SK-N-MC (cell line): ENCODE measurements around the gene SAG.

ENCODE experiments used
- DNase-seq: peaks from one replicate; pipeline ENCODE4 v3.0.0-alpha.2; 2011; ENCODE audit warnings: low read depth, low spot score
- H3K27ac ChIP-seq: fragments of 200-600 bp; sonication (generic); 2 replicates; pipeline ENCODE4 v1.5.1; 2016; ENCODE audit warnings: mixed run types
- H3K36me3 ChIP-seq: fragments of 200-600 bp; sonication (generic); 2 replicates; pipeline ENCODE4 v1.6.1; 2017; ENCODE audit warnings: antibody characterized with exemption, low read length, mixed read lengths; ENCODE audit not compliant: insufficient read depth
- H3K4me3 ChIP-seq: fragments of 200-600 bp; sonication (generic); 2 replicates; pipeline ENCODE4 v1.5.1; 2016
- H3K9ac ChIP-seq: fragments of 200-600 bp; sonication (generic); 2 replicates; pipeline ENCODE4 v1.8.0; 2017; ENCODE audit warnings: mixed run types, mixed read lengths; ENCODE audit not compliant: insufficient read length
- H3K9me3 ChIP-seq: fragments of 200-600 bp; sonication (generic); 2 replicates; pipeline ENCODE4 v1.6.1; 2017; ENCODE audit warnings: low read depth, mild to moderate bottlenecking, antibody characterized with exemption, low read length, moderate library complexity, mixed read lengths
- EZH2 ChIP-seq: fragments of 200-600 bp; sonication (generic); IDR thresholded peaks from one replicate; pipeline ENCODE4 v1.6.1; 2017; ENCODE audit warnings: antibody characterized with exemption
- FOXP2 ChIP-seq: optimal IDR thresholded peaks from 2 replicates; pipeline ENCODE3; 2011; ENCODE audit warnings: mild to moderate bottlenecking, moderate library complexity; ENCODE audit not compliant: insufficient read depth; ENCODE audit errors: extremely low read length, control extremely low read depth
- POLR2AphosphoS5 ChIP-seq: IDR thresholded peaks from 2 replicates; pipeline ENCODE4 v1.6.1; 2012; ENCODE audit warnings: mild to moderate bottlenecking, low read depth, low read length, borderline replicate concordance

Gene SAG

DNA sequence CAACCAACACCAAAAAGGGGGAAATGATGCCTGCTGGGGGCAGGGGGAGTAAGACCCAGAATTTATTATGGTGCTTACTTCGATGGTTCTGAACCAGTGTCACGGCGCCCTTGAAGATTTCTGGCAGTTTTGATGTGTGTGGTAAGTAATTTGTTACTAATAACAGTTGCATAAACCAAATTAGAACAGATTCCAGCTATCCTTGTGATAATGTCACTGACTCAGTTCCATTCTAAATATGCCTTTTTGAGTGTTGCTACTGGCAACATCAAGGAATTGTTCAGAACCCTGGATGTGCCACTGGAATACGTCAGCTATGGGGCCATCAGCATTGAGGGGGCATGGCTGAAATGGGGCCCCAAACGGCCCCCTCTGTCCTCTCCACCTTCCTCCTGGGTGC is 11.6 kb downstream of the SAG start:
- Histone ChIP-seq H3K9ac (no peak overlapping the region), H3K27ac (no peak overlapping the region), H3K4me3 (no peak overlapping the region), H3K36me3 (no peaks in the 10 kb centered on the region), H3K9me3 (no peaks in the 10 kb centered on the region; the same call in 1 of the 2 replicates)
- no peak for DNase-seq
- no peak for TF ChIP-seq EZH2
- no peak for TF ChIP-seq POLR2AphosphoS5
- no peak for TF ChIP-seq FOXP2

DNA sequence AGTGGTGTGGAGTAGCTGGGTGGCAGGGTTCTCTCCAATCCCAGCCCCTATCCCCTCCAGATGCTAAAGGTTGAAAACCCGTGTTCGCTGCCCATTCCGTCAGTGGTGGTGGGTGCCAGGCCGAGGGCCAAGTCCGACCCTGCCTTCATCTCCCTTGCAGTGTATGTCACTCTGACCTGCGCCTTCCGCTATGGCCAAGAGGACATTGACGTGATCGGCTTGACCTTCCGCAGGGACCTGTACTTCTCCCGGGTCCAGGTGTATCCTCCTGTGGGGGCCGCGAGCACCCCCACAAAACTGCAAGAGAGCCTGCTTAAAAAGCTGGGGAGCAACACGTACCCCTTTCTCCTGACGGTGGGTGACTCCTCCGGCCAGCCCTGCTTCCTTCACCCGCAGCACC is 12.9 kb downstream of the SAG start:
- Histone ChIP-seq H3K4me3 (no peak overlapping the region), H3K9ac (no peak overlapping the region), H3K27ac (no peak overlapping the region), H3K9me3 (no peaks in the 10 kb centered on the region; the same call in 1 of the 2 replicates), H3K36me3 (no peaks in the 10 kb centered on the region)
- no peak for TF ChIP-seq EZH2
- no peak for TF ChIP-seq POLR2AphosphoS5
- TF ChIP-seq FOXP2 = no peak
- DNase-seq = no peak

DNA sequence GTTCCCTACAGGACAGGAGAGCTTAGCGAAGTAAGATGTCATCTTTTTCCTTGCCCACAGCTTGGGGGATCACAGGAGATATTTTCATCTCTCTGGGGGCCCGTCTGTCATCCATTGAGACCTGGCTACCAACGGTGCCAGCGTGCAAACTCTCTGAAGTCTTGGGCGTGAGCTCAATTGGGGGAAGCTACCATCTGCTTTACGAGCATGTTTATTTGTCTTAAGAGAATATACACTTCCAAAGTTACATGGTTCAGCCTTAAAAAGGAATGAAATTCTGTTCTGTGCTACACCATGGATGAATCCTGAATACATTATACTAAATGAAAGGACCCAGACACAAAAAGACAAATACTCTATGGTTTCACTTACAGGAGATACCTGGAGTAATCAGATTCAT is 13.6 kb downstream of the SAG start:
- H3K36me3 ChIP-seq = no peaks in the 10 kb centered on the region
- H3K9ac ChIP-seq = no peak overlapping the region
- no peak overlapping the region for H3K27ac ChIP-seq
- TF ChIP-seq POLR2AphosphoS5 (no peak), EZH2 (no peak), FOXP2 (no peak)
- no peaks in the 10 kb centered on the region; the same call in 1 of the 2 replicates for H3K9me3 ChIP-seq
- no peak for DNase-seq
- no peak overlapping the region for H3K4me3 ChIP-seq

DNA sequence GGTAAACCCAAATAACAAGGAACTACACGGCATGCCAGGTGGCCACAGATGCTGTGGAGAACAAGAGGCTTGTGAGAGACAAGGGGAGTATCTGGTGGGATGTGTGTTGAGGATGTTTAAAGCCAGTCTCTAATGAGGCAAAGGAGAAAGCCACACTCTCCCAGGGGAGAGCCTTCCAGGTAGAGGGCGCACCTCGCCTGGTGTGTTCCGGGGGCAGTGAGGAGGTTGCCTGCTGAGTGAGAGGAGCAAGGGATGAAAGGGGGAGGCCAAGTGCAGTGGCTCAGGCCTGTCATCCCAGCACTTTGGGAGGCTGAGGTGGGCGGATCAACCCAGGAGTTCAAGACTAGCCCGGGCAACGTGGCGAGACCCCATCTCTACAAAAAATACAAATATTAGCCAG is 16.2 kb downstream of the SAG start:
- no peak overlapping the region for H3K4me3 ChIP-seq
- no peak for DNase-seq
- no peaks in the 10 kb centered on the region for H3K9me3 ChIP-seq
- H3K27ac ChIP-seq = no peak overlapping the region
- no peak overlapping the region for H3K9ac ChIP-seq
- H3K36me3 ChIP-seq = no peaks in the 10 kb centered on the region
- TF ChIP-seq FOXP2 (no peak), POLR2AphosphoS5 (no peak), EZH2 (no peak)

DNA sequence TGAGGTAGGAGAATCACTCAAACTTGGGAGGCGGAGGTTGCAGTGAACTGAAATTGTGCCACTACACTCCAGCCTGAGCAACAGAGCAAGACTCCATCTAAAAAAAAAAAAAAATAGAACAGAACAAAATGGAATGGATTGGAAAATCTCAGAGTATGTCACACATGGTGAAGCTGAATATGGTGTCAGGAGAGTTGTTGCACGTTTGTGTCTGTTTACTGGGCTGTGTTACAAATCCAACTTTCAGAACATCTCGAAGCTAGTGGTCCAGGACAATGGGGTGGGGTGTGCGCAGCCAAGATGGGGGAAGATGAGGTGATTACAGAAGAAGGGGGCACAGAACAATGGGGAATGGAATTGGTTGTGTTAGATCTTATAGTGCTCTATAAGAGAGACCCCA is 17.6 kb downstream of the SAG start:
- Histone ChIP-seq H3K27ac (no peak overlapping the region), H3K9ac (no peak overlapping the region), H3K36me3 (no peaks in the 10 kb centered on the region), H3K9me3 (no peaks in the 10 kb centered on the region), H3K4me3 (no peak overlapping the region)
- DNase-seq = no peak
- TF ChIP-seq FOXP2 = no peak
- TF ChIP-seq POLR2AphosphoS5 = no peak
- TF ChIP-seq EZH2 = no peak

DNA sequence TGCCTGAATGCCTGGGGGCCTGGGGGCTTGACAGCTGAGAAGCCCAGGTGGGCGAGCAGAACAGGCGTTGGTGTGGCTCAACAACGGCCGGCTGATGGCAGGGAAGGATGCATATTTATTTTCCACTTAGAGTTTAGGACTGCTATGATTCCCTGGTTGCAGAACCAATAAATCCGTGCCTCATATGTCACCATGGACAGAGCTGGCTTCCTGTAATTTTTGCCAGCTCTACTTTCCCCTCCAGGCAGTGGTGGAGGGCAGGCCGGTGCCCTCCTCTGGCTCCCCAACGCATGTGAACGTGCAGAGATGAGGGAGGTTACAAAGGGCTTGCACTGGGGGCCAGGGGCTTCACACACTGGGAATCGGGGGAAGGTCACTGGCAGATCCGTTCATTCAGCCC is 18.2 kb downstream of the SAG start:
- no peak overlapping the region for H3K27ac ChIP-seq
- no peak for DNase-seq
- TF ChIP-seq EZH2 (no peak), FOXP2 (no peak), POLR2AphosphoS5 (no peak)

DNA sequence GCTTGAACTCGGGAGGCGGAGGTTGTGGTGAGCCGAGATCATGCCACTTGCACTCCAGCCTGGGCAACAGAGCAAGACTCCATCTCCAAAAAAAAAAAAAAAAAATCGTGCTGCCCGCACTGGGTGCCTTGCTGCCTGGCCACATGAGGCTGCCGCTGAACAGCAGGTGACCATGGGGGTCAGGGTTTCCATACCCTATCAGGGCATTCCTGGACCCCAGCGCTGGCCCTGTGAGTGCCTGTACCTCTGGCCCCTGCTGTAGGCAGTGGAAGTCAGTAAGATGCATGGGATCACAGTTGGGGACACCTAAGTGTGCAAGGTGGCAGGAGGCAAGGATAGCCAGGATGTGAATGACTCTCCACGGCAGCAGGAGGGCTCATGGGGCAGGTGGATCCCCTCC is 18.9 kb downstream of the SAG start:
- no peak for DNase-seq
- TF ChIP-seq EZH2 = no peak
- TF ChIP-seq FOXP2 = no peak
- no peak for TF ChIP-seq POLR2AphosphoS5
- H3K9ac ChIP-seq = no peak overlapping the region
- H3K9me3 ChIP-seq = no peaks in the 10 kb centered on the region
- H3K36me3 ChIP-seq = no peaks in the 10 kb centered on the region
- no peak overlapping the region for H3K27ac ChIP-seq
- H3K4me3 ChIP-seq = no peak overlapping the region

More for the DNA sequence above, 18.2 kb downstream of the SAG start:
- Histone ChIP-seq H3K36me3 (no peaks in the 10 kb centered on the region), H3K4me3 (no peak overlapping the region), H3K9me3 (no peaks in the 10 kb centered on the region), H3K9ac (no peak overlapping the region)

DNA sequence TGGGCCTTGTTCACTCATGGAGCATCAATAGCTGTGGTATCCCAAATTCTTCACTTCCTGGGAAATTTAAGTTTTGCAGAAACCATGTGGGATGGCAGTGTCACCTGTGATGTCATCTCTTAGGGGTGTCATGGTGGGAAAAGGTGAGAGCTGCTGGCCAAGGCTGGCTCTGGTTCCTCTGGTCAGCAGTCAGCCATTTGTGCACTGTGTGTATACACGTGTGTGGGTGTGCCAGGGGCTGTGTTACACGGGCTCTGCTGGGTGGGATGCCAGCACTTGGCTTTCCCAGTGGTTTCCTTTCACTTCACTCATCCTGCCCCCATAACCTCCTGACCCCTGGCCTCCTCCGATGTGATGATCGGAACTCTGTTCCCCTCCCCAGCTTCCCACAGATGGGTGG is 21.3 kb downstream of the SAG start:
- no peak overlapping the region for H3K4me3 ChIP-seq
- H3K9me3 ChIP-seq = no peaks in the 10 kb centered on the region
- H3K9ac ChIP-seq = peak overlapping the region; percentile 60
- no peak for DNase-seq
- H3K36me3 ChIP-seq = no peaks in the 10 kb centered on the region
- TF ChIP-seq FOXP2 (no peak), POLR2AphosphoS5 (no peak), EZH2 (no peak)
- H3K27ac ChIP-seq = peak overlapping the region; percentile 99

DNA sequence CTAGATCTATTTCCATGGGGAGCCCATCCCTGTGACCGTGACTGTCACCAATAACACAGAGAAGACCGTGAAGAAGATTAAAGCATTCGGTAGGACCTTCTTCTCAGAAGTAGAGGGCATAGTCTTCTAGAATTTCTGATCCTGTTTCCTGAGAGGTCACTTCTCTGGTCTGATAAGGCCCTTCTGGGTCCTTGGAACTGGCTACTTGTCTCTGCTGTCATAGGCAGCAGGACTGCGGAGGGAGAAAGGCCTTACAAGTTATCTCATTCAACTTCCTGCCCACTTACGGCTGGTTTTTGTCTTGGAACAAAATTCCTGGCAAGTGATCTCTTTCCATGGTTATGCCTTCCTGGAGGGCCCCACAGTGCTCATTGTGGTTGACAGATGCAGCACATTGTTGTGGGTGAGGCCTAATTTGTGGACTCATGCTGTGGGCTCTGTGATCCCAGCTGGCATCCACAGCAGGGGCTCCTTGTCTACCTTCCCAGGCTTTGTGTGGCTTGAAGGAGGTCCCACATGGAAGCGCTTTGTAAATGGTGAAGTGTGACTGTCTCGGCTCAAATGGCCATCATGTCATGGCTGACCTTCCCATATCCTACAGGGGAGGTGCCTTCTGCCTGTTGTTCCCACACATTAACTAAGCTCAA is 22.0 kb downstream of the SAG start:
- peak overlapping the region; percentile 60 for H3K9ac ChIP-seq
- peak; percentile 88 for DNase-seq
- H3K4me3 ChIP-seq = peak overlapping the region; percentile 55
- no peaks in the 10 kb centered on the region for H3K36me3 ChIP-seq
- peak overlapping the region; percentile 99 for H3K27ac ChIP-seq
- TF ChIP-seq POLR2AphosphoS5 (peak; percentile 47; the same call in 1 of the 2 replicates), EZH2 (no peak)
- no peaks in the 10 kb centered on the region for H3K9me3 ChIP-seq
